DND-41 (cell line): ENCODE measurements around the gene PLA2G4A.

ENCODE experiments used
- CTCF ChIP-seq: IDR thresholded peaks from 2 replicates; pipeline ENCODE4 v1.5.1; 2012; ENCODE audit warnings: borderline replicate concordance, low read length, moderate library complexity, mild to moderate bottlenecking; ENCODE audit not compliant: poor library complexity, severe bottlenecking; ENCODE audit errors: extremely low read depth
- EZH2 ChIP-seq: IDR thresholded peaks from 3 replicates; pipeline ENCODE4 v1.6.1; 2012; ENCODE audit warnings: borderline replicate concordance, low read depth, mild to moderate bottlenecking, moderate library complexity, low read length, inconsistent platforms; ENCODE audit not compliant: severe bottlenecking

- TF ChIP-seq EZH2 (no peak), CTCF (no peak)
These were observed 97.3 kb downstream of the PLA2G4A start for GRCh38 chr1:186925881-186926669.
